Neural cell (in vitro differentiated cells): ENCODE data around the gene TAS1R2. TPM values are rescaled to one million over a fixed set of nuclear protein-coding genes. Genes with fewer than 3 reads are reported as not detected.

Experiments used
- H2AFZ ChIP-seq: fragments of 200-600, 300-800 bp; sonication (generic), shearing (Covaris generic); 2 replicates; pipeline ENCODE4 v1.6.0; 2014; ENCODE audit warnings: low read depth, mild to moderate bottlenecking, antibody characterized with exemption, low read length, moderate library complexity
- H3F3A ChIP-seq: fragments of 200-600 bp; shearing (Covaris generic); 2 replicates; pipeline ENCODE4 v1.6.1; 2016; ENCODE audit warnings: mild to moderate bottlenecking, moderate library complexity, mixed read lengths, antibody characterized with exemption, low read length; ENCODE audit not compliant: insufficient read depth, poor library complexity, severe bottlenecking
- H3K27ac ChIP-seq: fragments of 200-600, 300-800 bp; sonication (generic), shearing (Covaris generic); 2 replicates; pipeline ENCODE4 v1.5.1; 2014; ENCODE audit warnings: mild to moderate bottlenecking, low read length, moderate library complexity
- H3K27me3 ChIP-seq: fragments of 300-800, 200-600 bp; sonication (generic), shearing (Covaris generic); 2 replicates; pipeline ENCODE4 v1.6.0; 2014; ENCODE audit warnings: mild to moderate bottlenecking, low read depth, low read length, moderate library complexity; ENCODE audit not compliant: insufficient read depth
- H3K36me3 ChIP-seq: fragments of 300-800, 200-600 bp; sonication (generic), shearing (Covaris generic); 2 replicates; pipeline ENCODE4 v1.5.1; 2014; ENCODE audit warnings: mild to moderate bottlenecking, antibody characterized with exemption, low read length, moderate library complexity; ENCODE audit not compliant: insufficient read depth
- H3K4me2 ChIP-seq: fragments of 300-800, 200-600 bp; sonication (generic), shearing (Covaris generic); 2 replicates; pipeline ENCODE4 v1.6.0; 2014; ENCODE audit warnings: mild to moderate bottlenecking, low read length
- H3K4me3 ChIP-seq: fragments of 300-800, 200-600 bp; sonication (generic), shearing (Covaris generic); 2 replicates; pipeline ENCODE4 v1.5.1; 2014; ENCODE audit warnings: mild to moderate bottlenecking, low read length, moderate library complexity
- H3K79me2 ChIP-seq: fragments of 200-600 bp; shearing (Covaris generic); replicated peaks from 2 replicates; pipeline ENCODE4 v1.6.0; 2014; ENCODE audit warnings: mild to moderate bottlenecking, low read length, moderate library complexity; ENCODE audit not compliant: insufficient read depth
- H3K9ac ChIP-seq: fragments of 300-800, 200-600 bp; sonication (generic), shearing (Covaris generic); 2 replicates; pipeline ENCODE4 v1.6.1; 2016; ENCODE audit warnings: mild to moderate bottlenecking, low read length, mixed read lengths
- H3K9me2 ChIP-seq: fragments of 200-600 bp; shearing (Covaris generic); 2 replicates; pipeline ENCODE4 v1.6.1; 2016; ENCODE audit warnings: mild to moderate bottlenecking, low read length, mixed read lengths; ENCODE audit not compliant: insufficient read depth
- H3K9me3 ChIP-seq: fragments of 200-600, 300-800 bp; sonication (generic), shearing (Covaris generic); 2 replicates; pipeline ENCODE4 v1.6.1; 2016; ENCODE audit warnings: mild to moderate bottlenecking, mixed run types, low read length, moderate library complexity, mixed read lengths
- H4K20me1 ChIP-seq: fragments of 200-600 bp; shearing (Covaris generic); 2 replicates; pipeline ENCODE4 v1.6.1; 2016; ENCODE audit warnings: mild to moderate bottlenecking, mixed run types; ENCODE audit not compliant: insufficient read depth
- EP300 ChIP-seq: fragments of 450-650 bp; conservative IDR thresholded peaks from 2 replicates; pipeline ENCODE4 v1.6.1; 2014; ENCODE audit warnings: antibody characterized with exemption, mild to moderate bottlenecking, moderate library complexity; ENCODE audit not compliant: poor library complexity, severe bottlenecking
- EZH2 ChIP-seq: fragments of 200-600, 300-800 bp; shearing (Covaris generic), sonication (generic); IDR thresholded peaks from 2 replicates; pipeline ENCODE4 v1.6.1; 2014; ENCODE audit warnings: antibody characterized with exemption, low read length, borderline replicate concordance, mild to moderate bottlenecking; ENCODE audit not compliant: insufficient read depth, poor library complexity, severe bottlenecking
- MXI1 ChIP-seq: fragments of 450-650 bp; conservative IDR thresholded peaks from 2 replicates; pipeline ENCODE4 v1.6.1; 2014; ENCODE audit warnings: antibody characterized with exemption, mild to moderate bottlenecking; ENCODE audit not compliant: poor library complexity, severe bottlenecking
- POLR2AphosphoS5 ChIP-seq: IDR thresholded peaks from 2 replicates; pipeline ENCODE4 v1.6.1; 2012
- RAD21 ChIP-seq: fragments of 450-650 bp; conservative IDR thresholded peaks from 2 replicates; pipeline ENCODE4 v1.6.1; 2014; ENCODE audit warnings: antibody characterized with exemption, mild to moderate bottlenecking, moderate library complexity
- REST ChIP-seq: IDR thresholded peaks from 2 replicates; pipeline ENCODE4 v1.6.1; 2012; ENCODE audit warnings: borderline replicate concordance
- SMC3 ChIP-seq: fragments of 450-650 bp; conservative IDR thresholded peaks from 2 replicates; pipeline ENCODE4 v1.6.1; 2014; ENCODE audit warnings: antibody characterized with exemption, mild to moderate bottlenecking, moderate library complexity; ENCODE audit not compliant: poor library complexity
- TAF1 ChIP-seq: IDR thresholded peaks from 2 replicates; pipeline ENCODE4 v1.6.1; 2012; ENCODE audit warnings: low read depth
- polyA plus RNA-seq: library from polyadenylated mRNA; depleted of rRNA; stranded (reverse); fragments of >200 nt; gene quantifications from 2 replicates; pipeline ENCODE4 v1.2.3, GENCODE V29; 2014
- TF ChIP-seq, protein P1 (sequence below): fragments of 450-650 bp; IDR thresholded peaks from 2 replicates; pipeline ENCODE4 v1.5.1; 2014; ENCODE audit warnings: antibody characterized with exemption, mild to moderate bottlenecking, moderate library complexity; ENCODE audit not compliant: poor library complexity, severe bottlenecking

TAS1R2 gene
- polyA plus RNA-seq, 1 donor from 2014 or later = not detected

DNA sequence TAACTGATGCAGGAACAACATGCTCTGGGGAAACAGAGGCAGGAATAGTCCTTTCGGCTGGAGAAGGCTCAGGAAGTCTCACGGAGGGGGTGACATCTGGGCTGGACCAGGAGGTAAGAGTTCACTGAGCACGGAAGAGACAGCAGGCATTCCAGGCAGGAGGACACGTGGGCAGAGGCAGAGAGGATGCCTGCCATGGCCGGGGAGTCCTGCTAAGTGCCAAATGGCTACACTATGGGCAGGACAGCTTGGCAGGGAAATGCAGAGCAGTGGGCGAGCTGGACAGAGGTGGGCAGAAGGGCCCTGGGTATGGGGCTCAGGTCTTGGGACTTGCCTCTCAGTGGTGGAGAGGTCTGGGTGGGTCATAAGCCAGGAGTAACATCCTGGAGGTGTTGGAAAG is 25.3 kb upstream of the TAS1R2 start:
- H3K9ac ChIP-seq = no peak overlapping the region
- TF ChIP-seq TAF1 = no peak
- TF ChIP-seq EZH2 = no peak
- no peak for TF ChIP-seq MXI1
- TF ChIP-seq SMC3 = no peak
- TF ChIP-seq, protein P1, sequence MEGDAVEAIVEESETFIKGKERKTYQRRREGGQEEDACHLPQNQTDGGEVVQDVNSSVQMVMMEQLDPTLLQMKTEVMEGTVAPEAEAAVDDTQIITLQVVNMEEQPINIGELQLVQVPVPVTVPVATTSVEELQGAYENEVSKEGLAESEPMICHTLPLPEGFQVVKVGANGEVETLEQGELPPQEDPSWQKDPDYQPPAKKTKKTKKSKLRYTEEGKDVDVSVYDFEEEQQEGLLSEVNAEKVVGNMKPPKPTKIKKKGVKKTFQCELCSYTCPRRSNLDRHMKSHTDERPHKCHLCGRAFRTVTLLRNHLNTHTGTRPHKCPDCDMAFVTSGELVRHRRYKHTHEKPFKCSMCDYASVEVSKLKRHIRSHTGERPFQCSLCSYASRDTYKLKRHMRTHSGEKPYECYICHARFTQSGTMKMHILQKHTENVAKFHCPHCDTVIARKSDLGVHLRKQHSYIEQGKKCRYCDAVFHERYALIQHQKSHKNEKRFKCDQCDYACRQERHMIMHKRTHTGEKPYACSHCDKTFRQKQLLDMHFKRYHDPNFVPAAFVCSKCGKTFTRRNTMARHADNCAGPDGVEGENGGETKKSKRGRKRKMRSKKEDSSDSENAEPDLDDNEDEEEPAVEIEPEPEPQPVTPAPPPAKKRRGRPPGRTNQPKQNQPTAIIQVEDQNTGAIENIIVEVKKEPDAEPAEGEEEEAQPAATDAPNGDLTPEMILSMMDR = no peak
- no peak for TF ChIP-seq REST
- TF ChIP-seq EP300 = no peak
- TF ChIP-seq POLR2AphosphoS5 = no peak
- no peak for TF ChIP-seq RAD21

DNA sequence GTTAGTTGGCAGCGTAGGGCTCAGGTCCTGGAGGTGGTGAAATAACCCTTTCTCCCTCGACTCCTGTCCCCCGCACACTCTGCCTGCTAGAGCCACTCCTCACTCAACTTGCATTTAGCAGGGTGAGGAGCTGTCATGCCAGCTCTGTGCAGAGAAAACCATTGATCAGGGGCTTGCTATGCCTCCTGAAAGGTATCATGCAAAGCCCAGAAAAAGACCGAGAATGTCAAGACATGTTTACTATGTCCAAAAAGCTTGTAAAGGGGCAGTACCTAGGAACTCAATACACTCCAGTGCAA is 24.9 kb upstream of the TAS1R2 start:
- Histone ChIP-seq H3K79me2 (no peaks in the 10 kb centered on the region), H3K4me2 (no peak overlapping the region), H3K9me3 (no peaks in the 10 kb centered on the region), H3K36me3 (no peaks in the 10 kb centered on the region), H2AFZ (no peak overlapping the region), H3K9ac (no peak overlapping the region), H3K9me2 (no peaks in the 10 kb centered on the region), H3K4me3 (no peak overlapping the region), H3K27ac (no peak overlapping the region), H4K20me1 (no peaks in the 10 kb centered on the region), H3K27me3 (no peaks in the 10 kb centered on the region), H3F3A (no peaks in the 10 kb centered on the region)
- TF ChIP-seq, protein P1 = peak; percentile 21
- TF ChIP-seq RAD21 = peak; percentile 3
- peak; percentile 35 for TF ChIP-seq SMC3
- no peak for TF ChIP-seq TAF1

More for the DNA sequence above, 25.3 kb upstream of the TAS1R2 start:
- H3K9me2 ChIP-seq = no peaks in the 10 kb centered on the region
- no peaks in the 10 kb centered on the region for H3K79me2 ChIP-seq
- no peaks in the 10 kb centered on the region for H3F3A ChIP-seq
- H4K20me1 ChIP-seq = no peaks in the 10 kb centered on the region
- H3K27ac ChIP-seq = no peak overlapping the region
- no peak overlapping the region for H3K4me2 ChIP-seq
- no peak overlapping the region for H2AFZ ChIP-seq
- H3K9me3 ChIP-seq = no peaks in the 10 kb centered on the region
- H3K36me3 ChIP-seq = no peaks in the 10 kb centered on the region
- H3K27me3 ChIP-seq = no peaks in the 10 kb centered on the region
- no peak overlapping the region for H3K4me3 ChIP-seq
